DOHH2 (cell line): ENCODE measurements around the gene INSIG1.

Experiments used
- EZH2phosphoT487 ChIP-seq: fragments of 200-600 bp; sonication (generic); IDR thresholded peaks from 2 replicates; pipeline ENCODE4 v1.6.1; 2017; ENCODE audit warnings: borderline replicate concordance, mild to moderate bottlenecking, antibody characterized with exemption, low read length, moderate library complexity, mixed read lengths
- TF ChIP-seq, protein P1 (sequence below): fragments of 200-600 bp; sonication (generic); IDR thresholded peaks from one replicate; pipeline ENCODE4 v1.5.1; 2014; ENCODE audit warnings: antibody characterized with exemption, mild to moderate bottlenecking, low read depth, low read length; ENCODE audit not compliant: poor library complexity, severe bottlenecking

DNA sequence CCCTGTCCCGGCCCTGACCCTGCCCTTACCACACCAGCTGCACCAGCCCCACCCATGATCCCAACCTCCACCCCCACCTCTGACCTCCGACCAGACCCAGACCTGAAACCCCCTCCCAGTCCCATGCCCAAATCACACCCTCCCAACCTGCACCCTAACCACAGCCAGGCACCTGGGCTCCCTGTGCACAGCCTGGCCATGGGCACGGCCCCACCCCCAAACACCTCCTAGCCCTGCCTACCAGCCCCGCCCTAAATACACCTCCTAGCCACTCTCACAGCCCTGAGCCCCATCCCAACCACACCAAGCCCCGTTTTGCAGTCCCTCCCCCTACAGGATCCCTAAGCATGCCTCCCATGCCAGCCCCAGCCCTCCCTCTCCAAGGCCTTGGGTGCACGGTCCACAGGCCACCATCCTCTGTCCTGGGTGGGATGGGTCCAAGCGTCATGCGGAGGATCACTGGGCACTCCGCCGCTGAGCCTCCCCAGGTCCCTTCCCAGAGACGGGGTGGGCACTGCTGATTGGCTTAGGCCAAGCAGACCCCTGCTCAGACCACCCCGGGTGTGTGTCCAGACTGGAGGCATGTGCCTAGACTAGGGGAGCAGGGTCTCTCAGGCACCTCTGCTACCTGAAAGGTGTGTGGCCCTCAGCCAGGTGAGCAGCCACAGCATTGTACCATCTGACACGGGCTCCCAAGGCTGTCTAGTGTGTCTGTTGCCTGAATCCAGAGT is 30.1 kb downstream of the INSIG1 start:
- TF ChIP-seq, protein P1, sequence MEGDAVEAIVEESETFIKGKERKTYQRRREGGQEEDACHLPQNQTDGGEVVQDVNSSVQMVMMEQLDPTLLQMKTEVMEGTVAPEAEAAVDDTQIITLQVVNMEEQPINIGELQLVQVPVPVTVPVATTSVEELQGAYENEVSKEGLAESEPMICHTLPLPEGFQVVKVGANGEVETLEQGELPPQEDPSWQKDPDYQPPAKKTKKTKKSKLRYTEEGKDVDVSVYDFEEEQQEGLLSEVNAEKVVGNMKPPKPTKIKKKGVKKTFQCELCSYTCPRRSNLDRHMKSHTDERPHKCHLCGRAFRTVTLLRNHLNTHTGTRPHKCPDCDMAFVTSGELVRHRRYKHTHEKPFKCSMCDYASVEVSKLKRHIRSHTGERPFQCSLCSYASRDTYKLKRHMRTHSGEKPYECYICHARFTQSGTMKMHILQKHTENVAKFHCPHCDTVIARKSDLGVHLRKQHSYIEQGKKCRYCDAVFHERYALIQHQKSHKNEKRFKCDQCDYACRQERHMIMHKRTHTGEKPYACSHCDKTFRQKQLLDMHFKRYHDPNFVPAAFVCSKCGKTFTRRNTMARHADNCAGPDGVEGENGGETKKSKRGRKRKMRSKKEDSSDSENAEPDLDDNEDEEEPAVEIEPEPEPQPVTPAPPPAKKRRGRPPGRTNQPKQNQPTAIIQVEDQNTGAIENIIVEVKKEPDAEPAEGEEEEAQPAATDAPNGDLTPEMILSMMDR: no peak
- TF ChIP-seq EZH2phosphoT487: no peak
